CD4-positive, alpha-beta T cell treated with Interleukin-21 for 1 hour (primary cell): ENCODE data around the gene MOB3A.

Experiments used
- DNase-seq: peaks from one replicate; pipeline ENCODE4 v3.0.0-alpha.2; 2020

Gene MOB3A

DNA sequence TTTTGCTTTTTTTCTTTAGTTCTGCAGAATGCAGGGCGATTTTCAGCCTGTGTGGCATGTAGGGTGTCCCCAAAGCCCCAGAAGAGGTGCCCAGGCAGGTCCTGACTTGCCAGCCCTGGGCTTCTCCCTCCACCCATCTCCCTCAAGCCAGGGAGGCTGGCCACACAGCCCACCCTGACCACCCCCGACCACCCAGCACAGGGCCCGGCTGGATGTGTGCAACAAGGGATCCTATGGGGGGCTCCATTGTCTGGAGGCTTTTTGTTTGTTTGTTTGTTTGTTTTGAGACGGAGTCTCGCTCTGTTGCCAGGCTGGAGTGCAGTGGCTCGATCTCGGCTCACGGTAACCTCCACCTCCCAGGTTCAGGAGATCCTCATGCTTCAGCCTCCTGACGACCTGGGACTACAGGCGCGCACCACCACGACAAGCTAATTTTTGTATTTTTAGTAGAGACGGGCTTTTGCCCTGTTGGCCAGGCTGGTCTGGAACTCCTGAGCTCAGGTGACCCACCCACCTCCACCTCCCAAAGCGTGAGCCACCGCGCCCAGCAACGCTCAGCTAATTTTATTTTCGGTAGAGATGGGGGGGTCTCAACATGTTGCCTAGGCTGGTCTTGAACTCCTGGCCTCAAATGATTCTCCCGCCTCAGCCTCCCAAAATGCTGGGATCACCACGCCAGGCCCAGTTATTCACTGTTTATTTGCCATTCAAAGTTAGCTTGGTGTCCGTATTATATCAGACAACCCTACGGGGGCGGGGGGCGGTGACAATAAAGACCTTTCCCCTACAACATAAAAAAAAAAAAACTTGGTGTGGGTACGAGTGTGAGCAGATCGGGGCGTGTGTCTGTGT lies 37.3 kb downstream of the MOB3A start:
- no peak for DNase-seq

DNA sequence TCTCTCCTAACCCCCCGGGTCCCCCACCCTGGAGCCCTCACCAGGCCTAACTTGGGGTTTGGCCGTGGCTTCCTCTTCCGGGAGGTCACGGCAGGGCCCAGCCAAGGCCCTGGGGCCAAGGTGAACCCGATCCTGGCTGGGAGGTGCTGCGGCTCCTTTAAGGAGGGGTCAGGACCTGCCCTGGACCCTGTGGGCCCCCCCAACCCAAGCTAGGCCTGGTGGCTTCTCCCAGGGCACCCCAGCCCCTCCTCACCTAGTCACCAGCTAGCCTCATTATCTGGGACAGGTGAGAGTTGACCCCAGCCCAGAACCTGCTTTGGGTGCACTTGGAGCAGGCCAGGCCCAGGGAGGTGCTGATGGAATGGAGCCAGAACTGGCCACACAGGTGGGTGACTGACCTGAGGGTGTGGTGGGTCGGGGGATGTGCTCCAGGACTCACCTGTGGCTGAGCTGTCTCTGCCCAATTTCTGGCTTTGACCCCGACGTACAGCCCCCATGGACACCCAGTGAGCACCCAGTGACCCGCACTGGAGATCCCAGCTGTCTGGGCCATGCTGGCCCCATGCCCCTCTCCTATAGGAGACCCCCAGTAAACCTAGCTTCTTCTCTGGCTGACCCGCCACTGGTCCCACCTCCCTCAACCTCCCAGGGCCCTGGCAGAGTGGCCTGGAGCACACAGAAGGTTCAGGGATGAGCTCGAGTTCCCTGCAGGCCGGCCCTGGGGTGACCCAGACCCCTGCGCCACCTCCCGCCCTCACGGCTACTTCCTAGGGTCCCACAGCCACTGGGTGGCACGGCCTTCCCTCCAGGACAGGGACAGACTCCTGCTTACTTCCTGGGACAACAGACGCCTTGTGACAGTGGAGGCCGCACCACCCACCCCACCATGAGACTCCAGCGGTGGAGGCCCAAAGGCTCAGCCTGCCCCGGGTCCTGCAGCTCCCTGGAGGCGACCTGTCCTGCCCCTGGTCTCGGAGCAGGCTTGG lies 38.3 kb downstream of the MOB3A start:
- DNase-seq: no peak

DNA sequence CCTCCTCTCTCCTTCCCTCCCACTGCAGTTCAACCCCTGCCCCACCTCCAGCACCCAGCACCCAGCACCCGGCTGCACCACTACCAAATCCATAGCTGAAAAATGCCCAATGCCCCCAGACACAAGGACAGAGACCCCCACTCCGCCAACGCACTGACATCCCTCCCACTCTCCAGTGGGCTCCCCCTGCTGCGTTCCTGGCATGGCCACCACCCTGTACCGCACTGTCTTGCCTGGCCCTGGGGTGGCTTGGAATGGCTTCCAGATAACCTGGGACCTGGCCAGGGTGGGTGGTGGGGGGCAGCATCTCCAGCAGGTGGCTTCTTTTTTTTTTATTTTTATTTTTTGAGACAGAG lies 39.3 kb downstream of the MOB3A start:
- DNase-seq: no peak

GRCh38 chr19:2055931-2056836 lies 39.9 kb downstream of the MOB3A start:
- DNase-seq: peak; percentile 55

DNA sequence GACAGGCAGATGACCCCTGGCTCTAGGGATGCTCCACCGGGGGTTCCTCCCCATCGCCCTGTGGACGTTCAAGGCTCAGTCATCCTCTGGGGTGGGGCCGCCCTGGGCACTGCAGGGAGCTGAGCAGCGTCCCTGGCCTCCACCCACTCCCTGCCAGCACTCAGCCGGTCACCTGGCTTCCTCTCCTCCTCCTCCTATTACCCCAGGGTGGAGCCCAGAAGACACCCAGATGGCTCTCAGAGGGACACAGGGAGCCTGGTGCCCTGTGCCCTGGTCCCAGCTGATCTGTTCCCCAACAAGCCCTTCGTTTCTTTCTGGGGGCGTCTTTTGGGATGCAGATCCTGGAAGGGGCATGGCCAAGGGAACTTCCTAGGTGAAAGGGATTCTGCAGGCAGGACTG lies 41.4 kb downstream of the MOB3A start:
- DNase-seq: no peak

- DNase-seq: no peak
Measured at GRCh38 chr19:2053601-2054389, 42.3 kb downstream of the MOB3A start.

GRCh38 chr19:2051773-2052704 lies 44.1 kb downstream of the MOB3A start:
- peak; percentile 79 for DNase-seq

GRCh38 chr19:2050991-2051772 lies 44.9 kb downstream of the MOB3A start, which contains the start of gene MKNK2:
TSS of gene MKNK2 (minus strand) at chr19:2051244. CDS start at chr19:2050851, 393 bp downstream.
- DNase-seq: peak; percentile 92

DNA sequence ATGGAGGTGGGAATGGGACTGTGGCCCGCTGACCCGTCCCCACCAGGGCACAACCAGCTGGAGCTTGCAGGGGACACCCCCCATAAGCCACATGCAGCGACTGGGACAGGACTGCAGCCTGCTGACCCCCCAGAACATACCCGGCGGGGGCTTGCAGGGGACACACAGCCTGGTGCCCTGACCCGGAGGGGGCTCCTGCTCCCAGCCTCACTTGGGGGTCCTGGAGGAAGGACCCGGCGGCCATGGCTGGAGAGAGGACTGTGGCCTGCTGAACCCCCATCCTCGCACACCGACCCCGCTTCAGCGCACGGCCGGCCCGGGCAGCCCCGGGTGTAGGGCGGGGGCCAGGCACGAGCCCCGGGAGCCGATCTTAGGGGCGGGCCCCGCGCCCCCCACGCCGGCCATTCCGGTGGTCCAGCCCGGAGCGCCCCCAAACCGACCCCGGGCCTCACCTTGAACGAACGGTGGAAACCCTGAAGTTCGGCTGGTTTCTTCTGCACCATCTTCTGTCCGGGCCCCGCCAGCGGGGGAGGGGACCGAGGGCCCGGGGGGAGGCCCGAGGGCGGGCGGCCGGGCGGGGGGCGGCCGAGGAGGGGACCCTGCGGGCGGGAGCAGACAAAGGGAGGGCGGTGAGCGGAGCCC lies 45.7 kb downstream of the MOB3A start:
- DNase-seq: no peak

GRCh38 chr19:2049741-2050348 lies 46.3 kb downstream of the MOB3A start:
- DNase-seq: peak; percentile 74

DNA sequence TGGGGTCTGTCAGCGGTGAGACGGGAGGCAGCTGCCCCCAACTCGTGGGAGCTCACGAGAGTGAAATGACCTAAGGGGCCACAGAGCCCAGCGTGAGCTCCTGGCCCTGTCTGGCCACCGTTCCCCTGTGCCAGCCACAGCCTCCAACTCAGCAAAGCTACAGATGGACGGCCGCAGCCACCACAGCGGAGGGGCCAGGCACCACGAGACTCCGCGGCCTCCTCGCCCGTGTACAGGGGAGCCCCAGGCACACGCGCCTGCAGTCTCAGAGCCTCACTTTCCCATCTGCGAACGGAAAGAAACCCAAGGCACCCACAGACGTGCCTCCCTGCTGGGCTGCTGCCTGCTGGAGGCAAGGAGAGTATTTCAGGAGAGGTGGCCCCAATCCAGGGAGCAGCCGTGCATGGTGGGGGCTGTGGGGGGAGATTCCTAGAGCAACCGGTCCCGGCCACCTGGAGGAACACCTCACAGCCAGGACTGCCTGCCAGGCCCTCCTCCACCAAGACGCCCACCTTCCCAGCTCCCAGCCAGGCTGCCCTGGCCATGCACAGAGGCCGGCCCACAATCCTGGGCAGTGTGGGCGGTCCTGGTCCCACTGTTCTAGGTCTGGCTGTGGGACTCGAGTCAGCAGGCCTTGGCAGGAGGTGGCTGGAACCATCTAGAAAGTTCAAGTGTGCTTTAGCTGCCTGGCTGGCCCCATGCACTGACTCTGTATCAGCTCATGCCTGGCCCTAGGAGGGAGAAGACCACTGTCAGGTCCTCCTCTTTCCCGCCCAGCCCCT lies 47.0 kb downstream of the MOB3A start:
- DNase-seq: no peak

GRCh38 chr19:2048104-2048958 lies 47.8 kb downstream of the MOB3A start:
- no peak for DNase-seq

DNA sequence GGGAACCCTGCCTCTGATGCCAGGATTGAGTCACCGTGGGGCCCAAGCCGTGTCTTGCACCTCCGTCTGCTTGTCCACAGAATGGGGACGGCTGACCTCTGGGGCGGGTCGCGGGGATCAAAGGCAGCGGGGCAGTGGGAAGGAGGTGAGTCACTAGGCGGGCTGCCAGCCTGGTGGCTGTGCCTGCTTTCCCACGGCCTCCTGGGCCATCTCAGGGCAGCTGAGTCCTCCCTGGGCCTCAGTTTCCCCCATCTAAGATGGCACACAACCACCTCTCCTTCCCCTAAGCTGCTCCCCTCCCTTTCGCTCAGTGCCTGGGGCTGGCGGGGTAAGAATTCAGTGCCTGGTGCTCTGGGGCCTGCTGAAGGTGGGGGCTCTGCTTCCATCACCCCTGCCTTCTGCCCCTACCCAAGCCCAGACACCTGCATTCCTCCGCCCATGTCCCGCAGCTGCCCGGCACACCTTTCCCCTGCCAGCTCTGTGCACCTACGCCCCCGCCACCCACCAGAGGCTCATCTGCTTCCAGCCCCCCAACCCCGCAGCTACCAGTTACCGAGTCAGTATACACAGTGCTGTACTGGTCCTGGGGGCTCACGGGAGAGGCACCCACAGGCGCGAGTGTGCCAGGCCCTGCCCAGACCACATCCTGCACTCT lies 48.5 kb downstream of the MOB3A start:
- no peak for DNase-seq

DNA sequence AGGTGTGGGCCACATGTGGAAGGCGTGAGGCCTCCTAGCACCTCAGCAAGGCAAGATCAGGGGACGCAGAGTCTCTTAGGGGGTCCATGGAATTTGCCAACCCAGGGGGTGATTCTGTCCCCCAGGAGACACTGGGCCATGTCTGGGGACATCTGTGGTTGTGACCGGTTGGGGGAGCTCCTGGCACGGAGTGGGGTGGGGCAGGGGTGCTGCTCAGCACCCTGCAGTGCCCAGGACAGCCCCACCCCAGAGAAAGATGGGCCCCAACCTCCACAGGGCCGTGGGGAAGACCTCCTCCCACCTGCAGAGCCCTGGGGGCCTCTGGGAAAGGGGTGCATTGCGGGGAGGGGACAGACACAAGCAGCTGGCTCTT lies 49.1 kb downstream of the MOB3A start:
- no peak for DNase-seq

DNA sequence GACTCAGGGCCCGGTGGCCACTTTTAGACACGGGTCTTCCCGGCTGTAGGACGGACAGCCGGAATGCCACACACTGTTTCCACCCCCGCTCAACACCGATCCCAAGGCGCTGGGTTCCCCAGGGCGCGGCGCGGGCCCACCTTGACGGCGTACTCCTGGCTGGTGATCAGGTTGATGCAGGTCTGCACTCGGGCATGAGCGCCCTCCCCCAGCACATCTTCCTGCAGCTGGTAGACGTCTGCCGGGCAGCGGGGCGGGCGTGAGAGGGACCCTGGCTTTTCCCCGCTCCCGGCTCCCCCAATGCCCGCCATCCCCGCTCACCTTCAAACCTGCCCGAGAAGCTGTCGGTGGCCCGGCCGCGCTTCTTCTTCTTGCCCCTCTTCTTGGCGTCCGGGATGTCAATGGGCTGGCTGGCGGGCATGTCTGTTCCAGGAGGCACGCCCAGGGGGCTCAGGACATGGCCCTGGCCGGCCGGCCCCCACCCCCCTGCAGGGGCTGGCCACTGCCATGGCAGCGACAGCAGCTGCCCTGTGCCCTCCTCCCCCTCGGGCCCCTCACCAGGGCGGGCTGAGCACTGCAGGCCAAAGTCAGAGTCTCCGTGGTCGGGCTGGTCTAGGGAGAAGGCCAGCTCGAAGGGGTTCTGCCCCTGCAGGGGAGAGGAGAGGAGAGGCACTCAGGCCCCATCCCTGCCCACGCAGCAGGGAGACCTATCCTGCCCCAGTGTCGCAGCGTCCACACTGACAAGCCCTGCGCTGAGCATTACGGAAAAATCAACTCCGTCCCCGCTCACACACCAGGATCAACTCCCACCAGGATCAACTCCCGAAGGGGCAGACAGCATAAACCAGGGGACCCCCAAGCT lies 49.8 kb downstream of the MOB3A start:
- no peak for DNase-seq
